Stimulated activated CD4-positive, alpha-beta T cell treated with anti-CD3 and anti-CD28 coated beads, Interleukin-4, amount 100 ng/mL, for 4 hours (primary cell): ENCODE measurements around the gene LTBP2.

Experiments used
- DNase-seq, 2 experiments: peaks; one replicate each; pipeline ENCODE4 v3.0.0-alpha.2; 2020

LTBP2 gene

GRCh38 chr14:74569806-74570591, 42.0 kb downstream of the LTBP2 start:
- DNase-seq = no peak

DNA sequence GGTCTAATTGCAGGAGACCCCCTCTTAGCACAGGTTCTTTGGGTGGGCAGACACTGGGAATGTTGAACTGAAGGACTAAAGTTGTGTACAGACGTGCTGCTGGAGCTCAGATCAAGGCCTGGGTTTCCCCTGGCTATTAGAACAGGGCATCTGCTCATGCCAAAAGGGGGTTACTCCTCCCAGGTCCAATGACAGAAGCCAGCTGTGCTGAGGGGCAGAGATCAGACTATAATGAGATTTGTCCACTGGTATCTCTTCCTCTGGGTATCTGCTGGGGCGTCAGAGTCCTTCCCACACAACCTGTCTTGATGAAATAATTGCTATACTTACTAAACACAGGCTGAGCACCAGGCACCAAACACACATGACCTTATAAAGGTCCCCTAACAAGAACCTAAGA, 42.6 kb downstream of the LTBP2 start:
- DNase-seq = no peak

DNA sequence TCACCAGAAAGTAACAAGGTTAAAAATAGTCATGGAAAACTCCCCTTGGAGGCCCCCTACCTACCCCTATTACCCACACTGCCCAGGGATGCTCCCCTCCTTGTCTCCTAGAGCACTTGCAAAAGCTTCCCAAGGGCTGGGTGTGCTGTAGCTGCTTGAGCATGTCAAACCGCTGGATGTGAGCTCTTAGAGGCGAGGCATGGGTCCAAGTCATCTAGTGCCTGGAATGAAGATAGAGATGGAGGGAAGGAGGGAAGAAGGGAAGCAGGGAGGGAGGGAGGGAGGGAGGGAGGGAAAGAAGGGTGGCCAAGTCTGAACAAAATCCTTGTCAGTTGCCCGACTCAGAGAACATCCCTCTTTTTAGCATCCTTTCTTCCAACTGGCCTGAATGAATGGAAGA, 43.1 kb downstream of the LTBP2 start:
- no peak for DNase-seq

DNA sequence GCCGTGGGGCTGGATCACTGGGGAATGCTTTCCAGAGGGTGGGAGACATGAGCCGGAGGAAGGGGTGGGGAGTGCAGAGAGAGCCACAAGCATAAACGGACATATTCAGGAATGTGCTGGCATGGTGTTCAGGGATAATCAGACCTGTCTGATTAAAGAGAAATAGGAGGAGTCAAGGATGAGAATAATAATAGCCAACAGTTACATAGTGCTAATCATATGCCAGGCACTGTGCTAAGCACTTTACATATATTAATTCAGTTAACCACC, 43.7 kb downstream of the LTBP2 start:
- no peak for DNase-seq

DNA sequence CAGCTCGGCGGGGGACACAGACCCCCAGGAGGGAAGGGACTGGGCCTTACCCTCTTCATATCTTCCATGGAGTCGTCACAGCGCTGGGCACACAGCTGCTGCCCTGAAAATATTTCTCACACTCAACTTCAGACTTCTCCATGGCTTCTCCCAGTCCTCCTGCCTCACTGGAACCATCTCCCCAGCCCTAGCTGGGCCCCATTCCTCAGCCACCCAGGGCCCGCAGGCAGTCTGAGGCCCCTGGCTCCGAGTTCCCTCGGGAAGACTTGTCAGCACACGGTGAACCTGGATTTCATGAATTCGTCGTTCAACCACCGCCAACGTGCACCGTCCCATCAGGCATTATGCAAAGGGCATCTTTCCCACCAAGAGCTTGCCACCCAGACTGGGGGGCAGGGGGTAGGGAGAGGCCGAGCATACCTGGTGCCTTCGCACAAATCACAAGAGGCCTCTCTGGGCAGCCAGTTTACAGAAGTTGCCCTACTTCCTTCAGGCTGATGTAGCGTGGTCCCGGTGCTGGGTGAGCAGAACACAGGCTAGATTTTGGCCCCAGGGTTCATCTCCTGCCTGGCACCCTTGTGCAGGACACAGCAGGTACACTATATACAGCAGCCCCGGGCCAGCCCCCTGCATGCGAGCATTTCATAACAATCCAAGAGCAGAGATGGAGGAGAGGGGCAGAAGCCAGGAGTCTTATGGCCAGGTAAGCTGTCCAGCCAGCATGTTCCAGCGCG, 44.2 kb downstream of the LTBP2 start:
- no peak for DNase-seq

- no peak for DNase-seq
These were observed 44.8 kb downstream of the LTBP2 start for GRCh38 chr14:74567219-74567618.

DNA sequence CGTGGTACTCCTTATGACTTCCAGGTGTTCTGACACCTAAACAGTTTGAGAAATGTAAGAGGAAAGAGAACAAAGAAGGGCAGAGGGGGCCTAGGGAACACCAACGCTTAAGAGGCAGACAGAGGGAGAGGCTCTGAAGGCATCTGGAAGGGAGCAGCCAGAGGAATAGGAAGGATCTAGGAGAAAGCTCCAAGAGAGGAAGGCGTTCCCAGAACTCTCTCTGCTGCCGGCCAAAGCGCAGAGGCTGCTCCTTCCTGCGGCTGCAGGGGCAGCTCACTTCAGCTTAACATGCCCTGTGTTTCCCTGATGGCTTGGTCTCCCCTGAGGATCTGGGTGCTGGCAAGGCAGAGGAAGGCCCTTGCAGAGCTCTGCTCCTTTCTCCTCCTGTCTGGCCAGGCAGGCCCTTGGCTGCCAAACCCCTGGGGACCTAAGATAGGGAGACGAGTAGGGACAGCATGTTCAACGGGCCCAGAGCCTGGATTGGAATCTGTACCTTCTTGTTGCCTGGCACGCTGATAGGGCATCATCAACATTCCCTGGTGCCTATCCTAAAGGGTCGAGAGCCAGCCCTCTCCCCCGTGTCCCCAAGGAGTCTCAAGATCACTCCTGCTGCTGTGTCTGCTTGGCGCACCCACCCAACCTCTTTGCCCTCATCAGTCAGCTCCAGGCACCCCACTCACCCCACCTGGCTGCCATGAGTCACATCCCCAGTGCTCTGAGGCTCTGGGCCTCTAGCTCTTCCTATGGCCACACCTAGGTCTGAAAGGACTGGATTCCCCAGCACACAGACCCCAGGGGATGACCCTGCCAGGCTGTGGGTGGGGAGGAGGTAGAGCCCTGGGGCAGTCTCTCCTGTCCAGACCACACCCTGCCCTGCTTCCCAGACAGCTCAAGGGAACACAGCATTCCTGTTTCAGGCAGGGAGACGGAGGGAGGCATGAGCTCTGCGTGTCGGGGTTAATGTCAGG, 45.6 kb downstream of the LTBP2 start:
- no peak for DNase-seq

DNA sequence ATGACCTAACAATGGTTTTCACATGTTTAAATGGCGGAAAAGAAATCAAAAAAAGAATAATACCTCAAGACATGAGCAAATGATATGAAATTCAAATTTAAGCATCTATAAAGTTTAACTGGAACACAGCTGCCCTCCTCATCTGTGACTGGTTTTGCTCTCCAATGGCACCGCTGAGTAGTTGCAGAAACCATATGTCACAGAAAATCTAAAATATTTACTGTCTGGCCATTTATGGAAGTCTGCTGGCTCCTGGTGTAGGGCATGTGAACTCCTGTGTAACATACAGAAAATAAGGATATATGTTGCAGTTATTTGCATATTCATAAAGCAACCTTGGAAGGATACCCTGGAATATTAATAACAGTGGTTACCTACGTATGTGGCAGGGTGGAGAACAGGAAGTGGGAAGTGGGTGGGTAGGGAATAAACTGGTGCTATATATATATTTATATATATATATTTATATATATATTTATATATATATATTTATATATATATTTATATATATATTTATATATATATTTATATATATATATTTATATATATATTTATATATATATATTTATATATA, 48.4 kb downstream of the LTBP2 start:
- no peak for DNase-seq

- DNase-seq = no peak
These were observed 48.8 kb downstream of the LTBP2 start for GRCh38 chr14:74563233-74563585.

- DNase-seq = no peak
These were observed 49.4 kb downstream of the LTBP2 start for GRCh38 chr14:74562515-74563232.

DNA sequence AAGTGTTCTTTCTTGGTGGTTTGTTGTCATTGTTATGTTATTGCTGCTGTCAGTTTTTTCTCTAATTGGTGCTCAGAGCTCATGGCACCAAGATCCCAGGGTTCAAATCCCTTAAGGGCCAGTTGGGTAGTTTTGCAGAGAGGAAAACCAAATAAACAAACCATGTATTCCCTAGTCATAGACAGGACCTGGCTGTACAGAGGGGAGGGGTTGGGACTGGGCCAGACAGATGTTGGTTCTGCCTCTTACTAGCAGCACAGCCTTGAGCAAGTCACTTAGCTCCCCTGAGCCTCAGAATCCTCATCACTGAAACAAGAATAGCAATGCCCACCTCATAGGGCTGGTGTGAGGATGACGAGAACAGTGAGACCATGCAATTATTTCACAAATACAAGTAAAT, 53.4 kb downstream of the LTBP2 start:
- no peak for DNase-seq

- no peak for DNase-seq
These were observed 54.3 kb downstream of the LTBP2 start for GRCh38 chr14:74557691-74558090.

DNA sequence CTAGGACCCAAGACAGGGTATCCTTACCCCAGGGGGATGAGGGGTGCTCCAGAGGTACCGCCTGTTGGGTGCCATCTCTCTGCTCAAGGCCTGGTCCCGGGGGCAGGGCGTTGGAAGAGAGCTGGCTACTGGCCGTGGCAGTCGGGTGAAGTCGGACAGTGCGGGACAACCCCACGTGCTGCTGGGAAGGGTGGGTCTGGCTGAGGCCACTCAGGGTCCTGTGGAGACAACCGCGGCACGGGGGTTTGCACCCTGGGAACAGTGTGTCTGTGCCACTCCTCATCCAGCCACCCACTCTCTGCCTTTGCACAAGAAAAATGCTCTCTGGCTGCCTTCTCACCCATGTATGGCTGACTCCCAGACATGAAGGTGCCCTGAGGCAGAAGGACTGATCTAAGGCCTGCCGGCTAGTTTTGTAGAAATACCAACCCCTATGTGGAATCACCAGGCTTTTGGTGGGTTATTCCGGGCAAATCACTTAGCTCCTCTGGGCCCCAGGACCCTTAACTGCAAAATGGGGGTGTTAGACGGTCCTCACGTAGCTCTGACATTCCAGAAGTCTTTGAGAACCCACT, 56.5 kb downstream of the LTBP2 start:
- DNase-seq = no peak

GRCh38 chr14:74554742-74555362, 57.2 kb downstream of the LTBP2 start:
- DNase-seq = no peak

GRCh38 chr14:74552623-74553022, 59.4 kb downstream of the LTBP2 start:
- no peak for DNase-seq

GRCh38 chr14:74551431-74552371, 60.3 kb downstream of the LTBP2 start:
- no peak for DNase-seq

DNA sequence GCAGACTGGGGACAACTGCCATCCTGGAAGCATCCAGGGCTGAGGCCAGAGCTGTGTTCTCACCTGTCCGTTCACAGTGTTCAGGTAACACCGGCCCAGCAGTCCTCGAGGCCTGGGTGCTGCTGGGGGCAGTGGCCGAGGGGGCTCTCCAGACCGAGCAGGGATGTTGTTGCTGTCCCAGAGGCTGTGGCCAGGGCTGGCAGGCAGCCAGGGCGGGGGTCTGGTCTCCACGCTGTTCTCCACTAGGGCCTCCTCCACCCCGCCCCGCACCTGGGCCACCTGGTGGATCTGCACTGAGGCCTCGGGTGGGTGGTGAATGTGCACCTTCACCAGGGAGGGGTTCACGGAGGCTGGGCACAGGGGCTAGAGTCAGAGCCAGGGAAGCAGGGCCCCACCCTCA, 61.0 kb downstream of the LTBP2 start:
- DNase-seq = no peak

- DNase-seq = no peak
These were observed 62.0 kb downstream of the LTBP2 start for GRCh38 chr14:74550071-74550470.

DNA sequence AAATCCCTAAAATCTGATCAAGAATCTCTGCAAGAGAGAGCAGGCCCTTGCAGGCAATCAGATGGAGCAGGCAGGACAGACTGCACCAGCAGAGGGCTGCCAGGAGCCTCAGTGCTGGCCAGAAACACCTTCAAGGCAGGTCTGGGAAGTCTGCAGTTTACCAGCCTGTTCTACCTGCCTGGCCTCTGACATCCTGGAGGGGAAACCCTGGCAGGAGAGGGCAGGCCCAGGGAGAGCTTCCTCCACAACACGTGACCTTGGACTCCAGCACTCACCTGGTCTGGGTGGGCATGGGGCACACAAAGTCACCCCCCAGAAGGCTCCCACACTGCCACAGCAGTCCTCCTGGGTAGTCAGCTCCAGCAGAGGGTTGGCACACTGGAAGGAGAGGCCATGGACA, 62.4 kb downstream of the LTBP2 start:
- no peak for DNase-seq

- no peak for DNase-seq
These were observed 63.2 kb downstream of the LTBP2 start for GRCh38 chr14:74548881-74549280.
